ENCODE results near the gene SGCA. TPM values are rescaled to one million over a fixed set of nuclear protein-coding genes. Genes with fewer than 3 reads are reported as not detected.

Gene SGCA
- total RNA-seq, 1 experiment from 2014 or later = not detected

DNA sequence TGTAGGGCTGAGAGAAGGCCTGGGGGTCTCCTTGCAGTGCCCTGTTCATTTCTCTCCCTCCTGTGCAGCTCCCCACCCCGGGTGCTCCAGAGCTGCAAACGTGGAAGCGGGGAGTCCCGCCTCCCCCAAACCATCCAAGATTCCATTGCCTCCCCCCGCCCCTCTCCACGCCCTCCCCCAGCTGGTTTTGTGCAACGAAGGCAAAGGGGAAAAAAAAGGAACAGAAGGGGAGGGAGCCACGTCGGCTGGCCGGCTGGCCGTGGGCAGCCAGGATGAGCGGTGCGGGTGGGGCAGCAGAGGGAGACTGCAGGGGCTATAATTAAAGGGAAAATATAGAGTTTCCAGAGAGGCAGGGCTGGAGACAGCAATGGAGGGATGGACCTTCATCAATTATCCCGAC, 37.3 kb downstream of the SGCA start:
- Histone ChIP-seq H3K36me3 (ENCODE audit: low read depth, low read length) (no peaks in the 10 kb centered on the region), H3K9me2 (replicated peaks; ENCODE audit: low read length) (no peaks in the 10 kb centered on the region), H3K79me2 (ENCODE audit: low read length) (no peaks in the 10 kb centered on the region), H3K27ac (ENCODE audit: low read length) (no peak overlapping the region), H3F3A (ENCODE audit: low read length, unreplicated experiment) (no peaks in the 10 kb centered on the region), H3K4me2 (ENCODE audit: low read length) (no peak overlapping the region), H3K4me1 (ENCODE audit: insufficient read depth, low read length) (peaks cover 18% of the 10 kb centered on the region), H3K27me3 (ENCODE audit: low read length) (0 out of 2 replicates have a peak, but pooled peaks cover 6% of the 10 kb centered on the region), H3K4me3 (ENCODE audit: low read length) (no peak overlapping the region), H3K9me3 (ENCODE audit: low read length) (no peaks in the 10 kb centered on the region), H2AFZ (ENCODE audit: low read length) (no peak overlapping the region), H3K9ac (ENCODE audit: low read length) (no peak overlapping the region), H4K20me1 (ENCODE audit: low read length) (no peaks in the 10 kb centered on the region)
- DNase-seq (no peak), ATAC-seq (no peak)
- no TSS peak for BruUV-seq (replicated peaks)
- TF ChIP-seq EZH2 (IDR thresholded peaks at IDR 0.05; ENCODE audit: low read length, unreplicated experiment) (no peak), EZH2phosphoT487 (IDR thresholded peaks at IDR 0.05; ENCODE audit: borderline replicate concordance, low read length) (no peak), CTCF (conservative IDR thresholded peaks at IDR 0.05; ENCODE audit: low read depth, low read length) (no peak)
- ChIA-PET CTCF (no interaction called here), POLR2A (ENCODE audit: unreplicated experiment) (no interaction called here)
- intact Hi-C loops (cut with micrococcal nuclease) = no loop called here

GRCh38 chr17:50203604-50204345, 38.0 kb downstream of the SGCA start:
- H4K20me1 ChIP-seq (ENCODE audit: low read length) = no peaks in the 10 kb centered on the region
- H3K4me1 ChIP-seq (ENCODE audit: insufficient read depth, low read length) = peaks cover 14% of the 10 kb centered on the region
- no peaks in the 10 kb centered on the region for H3K36me3 ChIP-seq (ENCODE audit: low read depth, low read length)
- no peak for TF ChIP-seq EZH2 (IDR thresholded peaks at IDR 0.05; ENCODE audit: low read length, unreplicated experiment)
- no peak overlapping the region for H2AFZ ChIP-seq (ENCODE audit: low read length)
- POLR2A ChIA-PET (ENCODE audit: unreplicated experiment) = no interaction called here
- intact Hi-C loops (cut with micrococcal nuclease) = no loop called here
- H3K9ac ChIP-seq (ENCODE audit: low read length) = no peak overlapping the region
- H3K79me2 ChIP-seq (ENCODE audit: low read length) = no peaks in the 10 kb centered on the region
- CTCF ChIA-PET = interaction anchor here (0.6 to 0.8 kb wide), 2 partner anchors 95 to 298 kb away, joined by 3 to 4 read pairs; no protein-coding TSS in a partner anchor
- ATAC-seq (no peak), DNase-seq (no peak)
- no TSS peak for BruUV-seq (replicated peaks)
- H3K4me3 ChIP-seq (ENCODE audit: low read length) = no peak overlapping the region
- no peaks in the 10 kb centered on the region for H3K9me3 ChIP-seq (ENCODE audit: low read length)
- no peaks in the 10 kb centered on the region for H3F3A ChIP-seq (ENCODE audit: low read length, unreplicated experiment)
- no peaks in the 10 kb centered on the region for H3K9me2 ChIP-seq (replicated peaks; ENCODE audit: low read length)
- H3K27ac ChIP-seq (ENCODE audit: low read length) = no peak overlapping the region
- no peak overlapping the region for H3K4me2 ChIP-seq (ENCODE audit: low read length)
- H3K27me3 ChIP-seq (ENCODE audit: low read length) = 0 out of 2 replicates have a peak, but pooled peaks cover 6% of the 10 kb centered on the region

DNA sequence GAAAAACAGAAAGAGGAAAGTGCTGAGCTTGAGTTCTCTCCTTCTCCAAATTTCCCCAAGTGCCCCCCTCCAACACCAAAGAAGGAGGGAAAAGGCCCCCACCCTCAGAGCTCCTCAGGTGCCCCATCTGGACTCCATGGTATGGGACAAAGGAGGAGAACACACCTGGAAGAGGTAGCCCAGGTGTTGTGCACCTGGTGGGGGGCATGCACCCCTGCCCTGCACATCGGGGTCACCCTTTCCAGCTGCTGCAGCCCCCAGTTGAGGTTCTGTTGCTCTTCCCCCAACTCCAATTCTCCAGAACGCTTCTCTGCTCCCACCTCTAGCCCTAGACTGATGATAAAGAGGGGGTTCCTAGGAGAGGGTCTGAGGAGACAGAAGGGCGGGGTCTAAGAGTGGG, 38.6 kb downstream of the SGCA start:
- no peak overlapping the region for H3K4me2 ChIP-seq (ENCODE audit: low read length)
- no TSS peak for BruUV-seq (replicated peaks)
- no peak overlapping the region for H3K27ac ChIP-seq (ENCODE audit: low read length)
- ATAC-seq (no peak), DNase-seq (no peak)
- intact Hi-C loops (cut with micrococcal nuclease) = no loop called here
- POLR2A ChIA-PET (ENCODE audit: unreplicated experiment) = no interaction called here
- TF ChIP-seq CTCF (conservative IDR thresholded peaks at IDR 0.05; ENCODE audit: low read depth, low read length) = no peak
- no peak for TF ChIP-seq EZH2phosphoT487 (IDR thresholded peaks at IDR 0.05; ENCODE audit: borderline replicate concordance, low read length)
- no peak for TF ChIP-seq EZH2 (IDR thresholded peaks at IDR 0.05; ENCODE audit: low read length, unreplicated experiment)
- H3K9me2 ChIP-seq (replicated peaks; ENCODE audit: low read length) = no peaks in the 10 kb centered on the region
- H3K4me1 ChIP-seq (ENCODE audit: insufficient read depth, low read length) = peaks cover 7% of the 10 kb centered on the region
- no peaks in the 10 kb centered on the region for H4K20me1 ChIP-seq (ENCODE audit: low read length)
- no peaks in the 10 kb centered on the region for H3K9me3 ChIP-seq (ENCODE audit: low read length)
- no peak overlapping the region for H3K4me3 ChIP-seq (ENCODE audit: low read length)
- H3K9ac ChIP-seq (ENCODE audit: low read length) = no peak overlapping the region
- no peaks in the 10 kb centered on the region for H3K36me3 ChIP-seq (ENCODE audit: low read depth, low read length)
- no peak overlapping the region for H2AFZ ChIP-seq (ENCODE audit: low read length)
- CTCF ChIA-PET = interaction anchor here (0.6 to 0.8 kb wide), 2 partner anchors 94 to 298 kb away, joined by 3 to 4 read pairs; no protein-coding TSS in a partner anchor
- no peaks in the 10 kb centered on the region for H3F3A ChIP-seq (ENCODE audit: low read length, unreplicated experiment)
- H3K27me3 ChIP-seq (ENCODE audit: low read length) = 0 out of 2 replicates have a peak, but pooled peaks cover 6% of the 10 kb centered on the region
- H3K79me2 ChIP-seq (ENCODE audit: low read length) = no peaks in the 10 kb centered on the region
